ENCODE results near the gene ANKRD27. TPM values are rescaled to one million over a fixed set of nuclear protein-coding genes. Genes with fewer than 3 reads are reported as not detected.
A peak's percentile ranks its signal among the peaks of the same experiment; 100 is the strongest.
"Not testable (repeated sequence)": the region's sequence is repeated elsewhere in the genome, so short reads cannot be mapped to it uniquely, and the experiment has no call there.

Gene ANKRD27
- total RNA-seq, 1 donor from 2014 or later, result 32.4 TPM

DNA sequence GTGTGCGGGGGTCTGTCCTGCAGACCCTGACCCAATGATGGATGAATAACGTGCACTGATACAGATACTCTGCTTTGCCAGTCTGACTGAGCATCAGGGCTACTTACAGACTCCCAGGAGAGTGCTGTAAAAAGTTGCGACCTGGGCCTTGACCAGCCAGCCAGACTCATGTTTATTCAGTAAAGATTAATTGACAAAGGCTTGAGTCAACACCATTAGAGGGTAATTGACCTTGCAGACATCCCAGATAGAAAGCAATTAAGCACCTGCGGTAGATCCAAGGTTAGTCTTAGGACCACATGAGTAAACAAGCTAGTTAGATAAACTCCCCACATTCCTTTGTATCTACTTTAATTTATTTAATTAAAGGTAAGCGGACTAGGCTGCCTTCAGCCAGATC lies 27.0 kb upstream of the ANKRD27 start:
- no peaks in the 10 kb centered on the region for H3K27me3 ChIP-seq
- H3K4me1 ChIP-seq, result no peaks in the 10 kb centered on the region
- no peak overlapping the region for H3K4me3 ChIP-seq
- TF ChIP-seq POLR2A (IDR thresholded peaks at IDR 0.05), result no peak
- TF ChIP-seq, protein P1, sequence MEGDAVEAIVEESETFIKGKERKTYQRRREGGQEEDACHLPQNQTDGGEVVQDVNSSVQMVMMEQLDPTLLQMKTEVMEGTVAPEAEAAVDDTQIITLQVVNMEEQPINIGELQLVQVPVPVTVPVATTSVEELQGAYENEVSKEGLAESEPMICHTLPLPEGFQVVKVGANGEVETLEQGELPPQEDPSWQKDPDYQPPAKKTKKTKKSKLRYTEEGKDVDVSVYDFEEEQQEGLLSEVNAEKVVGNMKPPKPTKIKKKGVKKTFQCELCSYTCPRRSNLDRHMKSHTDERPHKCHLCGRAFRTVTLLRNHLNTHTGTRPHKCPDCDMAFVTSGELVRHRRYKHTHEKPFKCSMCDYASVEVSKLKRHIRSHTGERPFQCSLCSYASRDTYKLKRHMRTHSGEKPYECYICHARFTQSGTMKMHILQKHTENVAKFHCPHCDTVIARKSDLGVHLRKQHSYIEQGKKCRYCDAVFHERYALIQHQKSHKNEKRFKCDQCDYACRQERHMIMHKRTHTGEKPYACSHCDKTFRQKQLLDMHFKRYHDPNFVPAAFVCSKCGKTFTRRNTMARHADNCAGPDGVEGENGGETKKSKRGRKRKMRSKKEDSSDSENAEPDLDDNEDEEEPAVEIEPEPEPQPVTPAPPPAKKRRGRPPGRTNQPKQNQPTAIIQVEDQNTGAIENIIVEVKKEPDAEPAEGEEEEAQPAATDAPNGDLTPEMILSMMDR (IDR thresholded peaks at IDR 0.05), result no peak
- TF ChIP-seq POLR2AphosphoS5 (IDR thresholded peaks at IDR 0.05; ENCODE audit: insufficient read depth in 1 of 2, low read depth in 1 of 2), result no peak
- no peak overlapping the region for H3K27ac ChIP-seq
- peaks cover 0 to 29% of the 10 kb centered on the region in 2 donors for H3K36me3 ChIP-seq
- intact Hi-C loops (cut with DNase I), result no loop called here
- DNase-seq (ENCODE audit: extremely low spot score in 2 of 2), result no peak
- peaks cover 8% of the 10 kb centered on the region for H3K9me3 ChIP-seq

- intact Hi-C loops (cut with DNase I); H3K9me3 ChIP-seq; H3K27me3 ChIP-seq; H3K27ac ChIP-seq; DNase-seq (ENCODE audit: extremely low spot score in 2 of 2); H3K4me3 ChIP-seq: not testable (repeated sequence)
- Histone ChIP-seq H3K4me1 (peaks cover 14% of the 10 kb centered on the region), H3K36me3 (peaks cover 0 to 29% of the 10 kb centered on the region in 2 donors)
Observed at GRCh38 chr19:32700129-32700528, 25.1 kb upstream of the ANKRD27 start.

DNA sequence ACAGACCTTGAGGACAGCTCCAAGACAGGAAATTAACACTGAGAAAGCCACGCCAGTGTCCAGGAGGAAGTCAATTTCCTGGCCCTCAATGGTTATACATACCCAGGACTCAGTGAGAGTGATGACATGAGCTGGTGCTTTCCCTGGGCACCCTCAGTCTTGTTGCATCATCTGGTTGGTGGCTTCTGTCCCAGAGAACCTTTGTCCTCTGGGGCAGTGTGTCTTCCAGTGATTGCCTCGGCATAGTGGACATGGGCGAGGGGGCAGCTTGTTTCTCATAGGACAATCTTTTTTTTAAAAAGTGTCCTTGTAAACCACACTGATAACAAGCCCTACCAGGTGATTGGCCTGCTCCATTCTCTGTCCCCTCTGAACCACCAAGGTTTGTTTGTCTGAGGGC lies 21.8 kb upstream of the ANKRD27 start:
- not testable (repeated sequence) for H3K27me3 ChIP-seq; H3K9me3 ChIP-seq; DNase-seq (ENCODE audit: extremely low spot score in 2 of 2); H3K4me3 ChIP-seq; H3K27ac ChIP-seq
- Histone ChIP-seq H3K4me1 (peaks cover 40% of the 10 kb centered on the region), H3K36me3 (peaks cover 0 to 22% of the 10 kb centered on the region in 2 donors)
- intact Hi-C loops (cut with DNase I), result loop anchor here (5.0 kb wide), 1 partner anchor 791 kb away; no protein-coding TSS in a partner anchor

DNA sequence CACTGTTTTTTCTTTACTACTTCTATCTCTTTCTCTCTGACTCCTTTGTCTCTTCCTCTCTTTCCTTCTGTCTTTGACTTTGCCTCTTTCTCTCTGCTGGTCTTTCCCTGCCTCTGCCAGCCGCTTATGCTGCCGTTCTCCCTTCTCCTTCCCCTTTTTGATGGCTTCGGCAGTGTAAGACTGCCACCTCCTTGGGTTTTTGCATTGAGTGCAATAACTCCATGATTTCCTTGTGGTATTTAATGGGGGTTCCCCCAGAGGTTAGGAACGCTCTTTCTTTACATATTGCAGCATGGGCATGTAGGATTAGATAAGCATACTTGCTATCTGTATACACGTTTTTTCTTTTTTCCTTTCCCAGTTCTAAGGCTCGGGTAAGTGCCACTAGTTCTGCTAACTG lies 20.5 kb upstream of the ANKRD27 start:
- H3K36me3 ChIP-seq, result peaks cover 0 to 21% of the 10 kb centered on the region in 2 donors
- DNase-seq (ENCODE audit: extremely low spot score in 2 of 2); H3K9me3 ChIP-seq; H3K27ac ChIP-seq; H3K27me3 ChIP-seq; H3K4me3 ChIP-seq: not testable (repeated sequence)
- peaks cover 50% of the 10 kb centered on the region for H3K4me1 ChIP-seq
- intact Hi-C loops (cut with DNase I), result loop anchor here (5.0 kb wide), 1 partner anchor 792 kb away; no protein-coding TSS in a partner anchor

GRCh38 chr19:32694851-32695250 lies 19.9 kb upstream of the ANKRD27 start:
- DNase-seq (ENCODE audit: extremely low spot score in 2 of 2); H3K27me3 ChIP-seq; H3K4me3 ChIP-seq; H3K9me3 ChIP-seq; H3K27ac ChIP-seq: not testable (repeated sequence)
- Histone ChIP-seq H3K36me3 (peaks cover 0 to 14% of the 10 kb centered on the region in 2 donors), H3K4me1 (peaks cover 56% of the 10 kb centered on the region)
- intact Hi-C loops (cut with DNase I), result loop anchor here (5.0 kb wide), 1 partner anchor 792 kb away; no protein-coding TSS in a partner anchor

- H3K4me3 ChIP-seq, result peak overlapping the region; percentile 21 to 54
- H3K27me3 ChIP-seq; H3K27ac ChIP-seq; H3K9me3 ChIP-seq; intact Hi-C loops (cut with DNase I); DNase-seq (ENCODE audit: extremely low spot score in 2 of 2): not testable (repeated sequence)
- peaks cover 56% of the 10 kb centered on the region for H3K4me1 ChIP-seq
- peaks cover 0 to 10% of the 10 kb centered on the region in 2 donors for H3K36me3 ChIP-seq
Observed at GRCh38 chr19:32694316-32694715, 19.3 kb upstream of the ANKRD27 start.

GRCh38 chr19:32693151-32694108 lies 18.4 kb upstream of the ANKRD27 start:
- H3K27ac ChIP-seq; DNase-seq (ENCODE audit: extremely low spot score in 2 of 2); H3K27me3 ChIP-seq; H3K9me3 ChIP-seq; intact Hi-C loops (cut with DNase I): not testable (repeated sequence)
- H3K4me1 ChIP-seq, result peaks cover 56% of the 10 kb centered on the region
- H3K36me3 ChIP-seq, result peaks cover 0 to 10% of the 10 kb centered on the region in 2 donors
- peak overlapping the region; percentile 54 to 70 for H3K4me3 ChIP-seq

- intact Hi-C loops (cut with DNase I), result no loop called here
- peaks cover 56% of the 10 kb centered on the region for H3K4me1 ChIP-seq
Observed at GRCh38 chr19:32692727-32693061, 17.7 kb upstream of the ANKRD27 start.

More at GRCh38 chr19:32692727-32693061, 17.7 kb upstream of the ANKRD27 start:
- no peaks in the 10 kb centered on the region for H3K27me3 ChIP-seq
- H3K9me3 ChIP-seq, result no peaks in the 10 kb centered on the region
- no peak for DNase-seq (ENCODE audit: extremely low spot score in 2 of 2)
- H3K27ac ChIP-seq, result no peak overlapping the region
- H3K4me3 ChIP-seq, result peak overlapping the region; percentile 54 to 70
- TF ChIP-seq POLR2A (IDR thresholded peaks at IDR 0.05) (no peak), POLR2AphosphoS5 (IDR thresholded peaks at IDR 0.05; ENCODE audit: insufficient read depth in 1 of 2, low read depth in 1 of 2) (no peak)
- TF ChIP-seq, protein P1 (IDR thresholded peaks at IDR 0.05), result no peak
- H3K36me3 ChIP-seq, result peaks cover 0 to 6% of the 10 kb centered on the region in 2 donors
